HL-60 (cell line): ENCODE measurements around the gene HTR3E.

Experiments used
- CTCF ChIP-seq: IDR thresholded peaks from one replicate; pipeline ENCODE4 v1.5.1; 2011; ENCODE audit warnings: low read length, control low read depth, inconsistent platforms; ENCODE audit not compliant: insufficient read depth
- POLR2AphosphoS5 ChIP-seq: IDR thresholded peaks from 2 replicates; pipeline ENCODE4 v1.6.1; 2012; ENCODE audit warnings: low read depth
- SPI1 ChIP-seq: IDR thresholded peaks from 2 replicates; pipeline ENCODE4 v1.6.1; 2012; ENCODE audit warnings: low read depth, mild to moderate bottlenecking, borderline replicate concordance

GRCh38 chr3:184092199-184092598 is 4.7 kb upstream of the HTR3E start:
- TF ChIP-seq CTCF (no peak), SPI1 (no peak), POLR2AphosphoS5 (no peak)
